OCI-LY7 (cell line): Measurements from ENCODE around the gene KLHL25. TPM values are rescaled to one million over a fixed set of nuclear protein-coding genes. Genes with fewer than 3 reads are reported as not detected.

Experiments
- BruUV-seq: library from RNA; stranded (reverse); fragments of 400-500 nt; replicated peaks from 2 replicates; lab custom pipeline; 2021; lab: Mats Ljungman, UMichigan
- CTCF ChIA-PET: fragments of 300-600 bp; sonication (Branson Sonifier 250); formaldehyde crosslinking; loops from one replicate; lab custom pipeline; 2022; ENCODE audit warnings: antibody characterized with exemption; ENCODE audit not compliant: unreplicated experiment; lab: Charles Lee
- POLR2A ChIA-PET: fragments of 300-600 bp; sonication (Branson Sonifier 250); formaldehyde crosslinking; loops from one replicate; lab custom pipeline; 2022; ENCODE audit warnings: antibody characterized with exemption; lab: Charles Lee
- DNase-seq: peaks from one replicate; pipeline ENCODE4 v3.0.0-alpha.2; 2015; ENCODE audit warnings: low spot score
- H2AFZ ChIP-seq: fragments of 200-600 bp; sonication (generic), shearing (Covaris generic); 2 replicates; pipeline ENCODE4 v1.6.1; 2014; ENCODE audit warnings: mild to moderate bottlenecking, antibody characterized with exemption, low read length, moderate library complexity
- H3K27ac ChIP-seq: fragments of 200-600 bp; sonication (generic); 2 replicates; pipeline ENCODE4 v1.5.1; 2014; ENCODE audit warnings: mixed run types, low read depth, mild to moderate bottlenecking, moderate library complexity, low read length, inconsistent platforms; ENCODE audit not compliant: poor library complexity, severe bottlenecking
- H3K36me3 ChIP-seq: fragments of 200-600 bp; sonication (generic); 2 replicates; pipeline ENCODE4 v1.6.1; 2014; ENCODE audit warnings: mild to moderate bottlenecking, antibody characterized with exemption, low read length, moderate library complexity, mixed read lengths; ENCODE audit not compliant: insufficient read depth
- H3K4me1 ChIP-seq: fragments of 200-600 bp; sonication (generic); 2 replicates; pipeline ENCODE4 v1.5.1; 2014; ENCODE audit warnings: mild to moderate bottlenecking, low read length; ENCODE audit not compliant: insufficient read depth, poor library complexity, severe bottlenecking
- H3K4me2 ChIP-seq: fragments of 200-600 bp; sonication (generic); 2 replicates; pipeline ENCODE4 v1.6.1; 2014; ENCODE audit warnings: mild to moderate bottlenecking, low read length
- H3K4me3 ChIP-seq: fragments of 200-600 bp; sonication (generic); 2 replicates; pipeline ENCODE4 v1.5.1; 2014; ENCODE audit warnings: mild to moderate bottlenecking, low read depth, low read length; ENCODE audit not compliant: poor library complexity, severe bottlenecking
- H3K79me2 ChIP-seq: fragments of 200-600 bp; sonication (generic); 2 replicates; pipeline ENCODE4 v1.6.1; 2016; ENCODE audit warnings: low read depth, mild to moderate bottlenecking, low read length, moderate library complexity, mixed read lengths; ENCODE audit not compliant: insufficient read depth
- H3K9me2 ChIP-seq: fragments of 200-600 bp; sonication (generic); 2 replicates; pipeline ENCODE4 v1.6.1; 2016; ENCODE audit warnings: mild to moderate bottlenecking, low read length, mixed read lengths; ENCODE audit not compliant: insufficient read depth
- H3K9me3 ChIP-seq: fragments of 200-600 bp; sonication (generic); 2 replicates; pipeline ENCODE4 v1.6.1; 2014; ENCODE audit warnings: mild to moderate bottlenecking, mixed run types, low read length, mixed read lengths
- H4K20me1 ChIP-seq: fragments of 200-600 bp; sonication (generic); 2 replicates; pipeline ENCODE4 v1.6.1; 2014; ENCODE audit warnings: mild to moderate bottlenecking, antibody characterized with exemption, low read length, moderate library complexity, mixed read lengths; ENCODE audit not compliant: insufficient read depth
- EZH2phosphoT487 ChIP-seq: fragments of 200-600 bp; sonication (generic); IDR thresholded peaks from 2 replicates; pipeline ENCODE4 v1.6.1; 2018; ENCODE audit warnings: low read depth, borderline replicate concordance, mild to moderate bottlenecking, mixed run types, antibody characterized with exemption, low read length, moderate library complexity, mixed read lengths
- intact Hi-C: fragments of 100-400 bp; cut with micrococcal nuclease; formaldehyde crosslinking; loops from one replicate; pipeline ENCODE4 v1.10.0; 2022; ENCODE audit not compliant: unreplicated experiment
- total RNA-seq, 2 experiments: library from RNA; depleted of rRNA in 1 of 2; stranded (reverse); fragments of >200 nt in 1 of 2; shearing (Covaris generic) in 1 of 2; gene quantifications; 2 replicates each; pipeline ENCODE4 v1.2.3, GENCODE V29; 2014 to 2022
- TF ChIP-seq, protein P1 (sequence below): fragments of 200-600 bp; sonication (generic); conservative IDR thresholded peaks from 2 replicates; pipeline ENCODE4 v1.5.1; 2014; ENCODE audit warnings: mild to moderate bottlenecking, antibody characterized with exemption, low read length, moderate library complexity, mixed read lengths

The KLHL25 gene
- total RNA-seq, 2 experiments from 2014 or later = 5.1 to 7.7 TPM

DNA sequence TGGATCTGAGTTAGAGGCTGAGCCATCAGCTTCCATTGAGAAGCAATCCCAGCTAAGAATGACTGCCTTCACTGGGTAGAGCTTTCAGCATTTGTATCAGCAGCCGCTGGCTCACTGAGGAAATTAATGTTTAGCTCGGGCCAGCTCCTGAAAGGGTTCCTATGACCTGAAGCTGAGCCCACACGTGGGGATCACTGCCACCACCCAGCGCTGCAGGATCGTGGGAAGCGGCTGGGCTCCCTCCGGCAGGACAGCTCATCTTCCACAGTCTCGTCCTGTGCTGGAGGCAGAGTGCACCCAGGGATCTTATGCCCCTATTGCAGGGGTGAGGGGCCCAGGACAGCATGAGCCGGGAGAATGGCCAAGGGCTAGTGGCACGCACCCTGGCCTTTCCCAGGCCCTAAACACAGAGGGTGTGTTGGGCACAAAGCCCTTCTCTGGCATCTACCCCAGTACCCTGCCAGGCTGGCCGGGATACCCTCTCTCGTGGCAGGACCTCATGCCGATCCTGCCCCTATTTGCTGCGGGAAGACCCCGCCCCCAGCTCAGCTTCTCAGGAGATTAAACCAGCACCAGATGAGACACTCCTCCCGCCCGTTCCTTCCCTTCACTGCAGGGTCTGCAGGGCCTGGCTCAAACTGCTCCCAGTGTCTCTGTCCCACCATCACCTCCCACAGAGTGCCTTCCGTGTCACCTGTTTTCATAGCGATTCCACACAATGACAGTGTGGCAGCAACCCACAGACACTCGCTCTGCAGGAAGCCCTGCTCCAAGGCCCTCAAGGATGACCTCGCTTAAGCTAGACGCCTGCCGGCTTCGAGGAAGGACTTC, 28.5 kb downstream of the KLHL25 start:
- Histone ChIP-seq H3K9me2 (no peaks in the 10 kb centered on the region), H2AFZ (no peak overlapping the region), H3K79me2 (no peaks in the 10 kb centered on the region), H4K20me1 (no peaks in the 10 kb centered on the region), H3K36me3 (no peaks in the 10 kb centered on the region), H3K9me3 (no peaks in the 10 kb centered on the region), H3K27ac (no peak overlapping the region), H3K4me1 (no peaks in the 10 kb centered on the region), H3K4me3 (no peak overlapping the region), H3K4me2 (no peak overlapping the region)
- no TSS peak for BruUV-seq
- TF ChIP-seq, protein P1, sequence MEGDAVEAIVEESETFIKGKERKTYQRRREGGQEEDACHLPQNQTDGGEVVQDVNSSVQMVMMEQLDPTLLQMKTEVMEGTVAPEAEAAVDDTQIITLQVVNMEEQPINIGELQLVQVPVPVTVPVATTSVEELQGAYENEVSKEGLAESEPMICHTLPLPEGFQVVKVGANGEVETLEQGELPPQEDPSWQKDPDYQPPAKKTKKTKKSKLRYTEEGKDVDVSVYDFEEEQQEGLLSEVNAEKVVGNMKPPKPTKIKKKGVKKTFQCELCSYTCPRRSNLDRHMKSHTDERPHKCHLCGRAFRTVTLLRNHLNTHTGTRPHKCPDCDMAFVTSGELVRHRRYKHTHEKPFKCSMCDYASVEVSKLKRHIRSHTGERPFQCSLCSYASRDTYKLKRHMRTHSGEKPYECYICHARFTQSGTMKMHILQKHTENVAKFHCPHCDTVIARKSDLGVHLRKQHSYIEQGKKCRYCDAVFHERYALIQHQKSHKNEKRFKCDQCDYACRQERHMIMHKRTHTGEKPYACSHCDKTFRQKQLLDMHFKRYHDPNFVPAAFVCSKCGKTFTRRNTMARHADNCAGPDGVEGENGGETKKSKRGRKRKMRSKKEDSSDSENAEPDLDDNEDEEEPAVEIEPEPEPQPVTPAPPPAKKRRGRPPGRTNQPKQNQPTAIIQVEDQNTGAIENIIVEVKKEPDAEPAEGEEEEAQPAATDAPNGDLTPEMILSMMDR = no peak
- TF ChIP-seq EZH2phosphoT487 = no peak
- POLR2A ChIA-PET = no interaction called here
- intact Hi-C loops = no loop called here
- CTCF ChIA-PET = no interaction called here
- no peak for DNase-seq

DNA sequence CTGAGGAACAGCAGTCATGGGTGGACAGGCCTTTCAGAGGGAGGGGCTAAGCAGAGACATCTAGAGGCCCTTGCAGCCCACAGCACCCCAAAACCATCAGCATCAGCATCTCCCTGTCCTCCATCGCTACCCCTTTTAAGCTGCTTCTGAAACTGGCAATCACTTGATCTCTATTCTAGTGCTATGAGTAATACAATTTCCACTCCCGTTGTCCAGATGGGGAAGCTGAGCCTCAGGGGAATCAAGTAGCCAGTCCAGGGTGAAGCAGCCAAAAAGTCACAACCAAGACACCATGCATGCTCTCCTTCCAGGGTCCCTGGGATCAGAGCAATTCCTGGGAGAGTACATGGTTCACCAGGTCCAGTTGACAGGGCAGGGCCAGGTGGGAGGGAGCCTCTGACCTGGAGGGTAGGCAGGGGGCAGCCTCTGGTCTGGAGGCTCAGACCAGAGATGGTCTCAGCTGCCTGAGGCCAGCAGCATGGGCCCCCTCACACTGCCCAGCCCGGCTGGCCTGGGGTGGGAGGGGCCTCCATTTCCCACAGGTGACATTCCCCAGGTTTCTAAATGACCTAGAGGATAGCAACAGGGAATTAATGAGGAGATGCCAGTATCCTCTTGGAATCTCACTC, 30.0 kb downstream of the KLHL25 start:
- no peaks in the 10 kb centered on the region for H4K20me1 ChIP-seq
- TF ChIP-seq, protein P1 = no peak
- H3K79me2 ChIP-seq = no peaks in the 10 kb centered on the region
- H3K4me1 ChIP-seq = no peaks in the 10 kb centered on the region
- H3K4me2 ChIP-seq = no peak overlapping the region
- POLR2A ChIA-PET = no interaction called here
- CTCF ChIA-PET = interaction anchor here (0.6 kb wide), 1 partner anchor 19 kb away, joined by 3 read pairs; no protein-coding TSS in a partner anchor
- intact Hi-C loops = no loop called here
- H2AFZ ChIP-seq = no peak overlapping the region
- no TSS peak for BruUV-seq
- H3K36me3 ChIP-seq = no peaks in the 10 kb centered on the region
- H3K27ac ChIP-seq = no peak overlapping the region
- no peaks in the 10 kb centered on the region for H3K9me3 ChIP-seq
- no peaks in the 10 kb centered on the region for H3K9me2 ChIP-seq
- DNase-seq = no peak
- H3K4me3 ChIP-seq = no peak overlapping the region
